Trophoblast cell (in vitro differentiated cells and primary cell): ENCODE measurements around the gene WSB2.
"Not testable (repeated sequence)": the region's sequence is repeated elsewhere in the genome, so short reads cannot be mapped to it uniquely, and the experiment has no call there.

Experiments
- DNase-seq, 2 donors: peaks; one replicate each; pipeline ENCODE4 v3.0.0-alpha.2; 2016
- H2AFZ ChIP-seq: 2 replicates; pipeline ENCODE4 v1.6.1; 2013; ENCODE audit warnings: low read length, moderate library complexity, mild to moderate bottlenecking; ENCODE audit not compliant: insufficient read depth, poor library complexity
- H2AK5ac ChIP-seq: 2 replicates; pipeline ENCODE4 v1.6.1; 2013; ENCODE audit warnings: mild to moderate bottlenecking, low read length
- H2BK120ac ChIP-seq: 2 replicates; pipeline ENCODE4 v1.6.1; 2013; ENCODE audit warnings: low read length, mild to moderate bottlenecking, moderate library complexity; ENCODE audit not compliant: insufficient read depth, poor library complexity
- H2BK12ac ChIP-seq: 2 replicates; pipeline ENCODE4 v1.6.1; 2013; ENCODE audit warnings: mild to moderate bottlenecking, low read length, moderate library complexity
- H2BK5ac ChIP-seq: 2 replicates; pipeline ENCODE4 v1.6.1; 2013; ENCODE audit warnings: low read length, low read depth, moderate library complexity, mild to moderate bottlenecking; ENCODE audit not compliant: poor library complexity
- H3K14ac ChIP-seq: 2 replicates; pipeline ENCODE4 v1.6.1; 2013; ENCODE audit warnings: mild to moderate bottlenecking, low read length
- H3K18ac ChIP-seq: 2 replicates; pipeline ENCODE4 v1.6.1; 2013; ENCODE audit warnings: mild to moderate bottlenecking, low read length
- H3K23ac ChIP-seq: 2 replicates; pipeline ENCODE4 v1.6.1; 2013; ENCODE audit warnings: low read length
- H3K27ac ChIP-seq: 2 replicates; pipeline ENCODE4 v1.5.1; 2013; ENCODE audit warnings: low read depth, mild to moderate bottlenecking, inconsistent platforms, low read length, moderate library complexity
- H3K27me3 ChIP-seq: 2 replicates; pipeline ENCODE4 v1.6.1; 2013; ENCODE audit warnings: inconsistent platforms, mild to moderate bottlenecking, low read length, moderate library complexity; ENCODE audit not compliant: insufficient read depth
- H3K36me3 ChIP-seq, 2 experiments: 1 replicate in 1 of 2; 2 replicates in 1 of 2; pipeline ENCODE4 v1.6.1; 2013; ENCODE audit warnings: low read length in 2 of 2, mild to moderate bottlenecking in 2 of 2, moderate library complexity in 1 of 2; ENCODE audit not compliant: insufficient read depth in 2 of 2, control insufficient read depth in 1 of 2
- H3K4ac ChIP-seq: 2 replicates; pipeline ENCODE4 v1.6.1; 2013; ENCODE audit warnings: low read depth, mild to moderate bottlenecking, low read length, moderate library complexity
- H3K4me1 ChIP-seq, 2 experiments: 1 replicate in 1 of 2; 2 replicates in 1 of 2; pipeline ENCODE4 v1.6.1; 2013; ENCODE audit warnings: low read length in 2 of 2, mild to moderate bottlenecking in 2 of 2, moderate library complexity in 1 of 2; ENCODE audit not compliant: insufficient read depth in 2 of 2, control insufficient read depth in 1 of 2
- H3K4me2 ChIP-seq: 2 replicates; pipeline ENCODE4 v1.6.1; 2013; ENCODE audit warnings: inconsistent platforms, mild to moderate bottlenecking, low read length, moderate library complexity
- H3K4me3 ChIP-seq: 2 replicates; pipeline ENCODE4 v1.5.1; 2013; ENCODE audit warnings: mild to moderate bottlenecking, low read depth, low read length, inconsistent platforms
- H3K79me1 ChIP-seq: one replicate; pipeline ENCODE4 v1.6.1; 2013; ENCODE audit warnings: low read length
- H3K79me2 ChIP-seq: 2 replicates; pipeline ENCODE4 v1.6.1; 2013; ENCODE audit warnings: low read length, mild to moderate bottlenecking; ENCODE audit not compliant: control insufficient read depth, insufficient read depth, poor library complexity
- H3K9ac ChIP-seq: 2 replicates; pipeline ENCODE4 v1.6.1; 2013; ENCODE audit warnings: mild to moderate bottlenecking, low read length
- H3K9me3 ChIP-seq: 2 replicates; pipeline ENCODE4 v1.6.1; 2013; ENCODE audit warnings: low read depth, mild to moderate bottlenecking, control low read depth, inconsistent platforms, low read length; ENCODE audit not compliant: insufficient read depth
- H4K12ac ChIP-seq: 2 replicates; pipeline ENCODE4 v1.6.1; 2013; ENCODE audit warnings: low read depth, mild to moderate bottlenecking, low read length, moderate library complexity
- H4K8ac ChIP-seq: 2 replicates; pipeline ENCODE4 v1.6.1; 2013; ENCODE audit warnings: low read depth, mild to moderate bottlenecking, low read length, moderate library complexity
- H4K91ac ChIP-seq: one replicate; pipeline ENCODE4 v1.6.1; 2013; ENCODE audit warnings: low read depth, mild to moderate bottlenecking, low read length, moderate library complexity
- WGBS: extraction: QIAGEN DNeasy Blood & Tissue Kit; methylation state at CpG from one replicate; pipeline ENCODE4 v1.1.7; 2013; ENCODE audit warnings: missing lambda C conversion rate; ENCODE audit not compliant: insufficient read length, insufficient coverage; ENCODE audit errors: extremely low coverage; 5-methylcytosine and 5-hydroxymethylcytosine counted together

WSB2 gene

GRCh38 chr12:118089782-118090181 lies 28.8 kb upstream of the WSB2 start:
- no CpG with 5 or more reads among the region's 9 CpGs for WGBS
- DNase-seq, result no peak
- Histone ChIP-seq H3K9ac (no peak overlapping the region), H4K8ac (no peak overlapping the region), H3K79me2 (no peaks in the 10 kb centered on the region), H3K4me2 (no peak overlapping the region), H3K9me3 (no peaks in the 10 kb centered on the region), H2BK120ac (no peak overlapping the region), H2AK5ac (no peak overlapping the region), H3K23ac (no peak overlapping the region), H2BK5ac (no peak overlapping the region), H3K4me1 (no peaks in the 10 kb centered on the region), H3K4me3 (no peak overlapping the region), H2AFZ (no peak overlapping the region), H3K18ac (no peak overlapping the region), H3K14ac (no peak overlapping the region), H3K27ac (no peak overlapping the region), H4K12ac (no peak overlapping the region), H3K36me3 (peaks cover 2 to 4% of the 10 kb centered on the region in 2 experiments), H3K79me1 (no peaks in the 10 kb centered on the region), H4K91ac (no peak overlapping the region), H2BK12ac (no peak overlapping the region), H3K27me3 (no peaks in the 10 kb centered on the region), H3K4ac (no peak overlapping the region)

GRCh38 chr12:118082161-118082560 lies 21.2 kb upstream of the WSB2 start:
- no peaks in the 10 kb centered on the region for H3K9me3 ChIP-seq
- no peak for DNase-seq
- no peaks in the 10 kb centered on the region for H3K4me1 ChIP-seq
- no peaks in the 10 kb centered on the region for H3K79me2 ChIP-seq
- H3K18ac ChIP-seq, result no peak overlapping the region
- no peak overlapping the region for H2BK5ac ChIP-seq
- no peak overlapping the region for H3K4me2 ChIP-seq
- no peak overlapping the region for H2AK5ac ChIP-seq
- no peak overlapping the region for H3K9ac ChIP-seq
- H3K79me1 ChIP-seq, result no peaks in the 10 kb centered on the region
- H2AFZ ChIP-seq, result no peak overlapping the region
- H3K4me3 ChIP-seq, result no peak overlapping the region
- H3K14ac ChIP-seq, result no peak overlapping the region
- H4K12ac ChIP-seq, result no peak overlapping the region
- WGBS, result no CpG with 5 or more reads among the region's 9 CpGs
- H2BK12ac ChIP-seq, result no peak overlapping the region
- H3K23ac ChIP-seq, result no peak overlapping the region
- H3K27ac ChIP-seq, result no peak overlapping the region
- H3K27me3 ChIP-seq, result no peaks in the 10 kb centered on the region
- H3K36me3 ChIP-seq, result peaks cover 2 to 8% of the 10 kb centered on the region in 2 experiments
- H4K91ac ChIP-seq, result no peak overlapping the region
- H3K4ac ChIP-seq, result no peak overlapping the region
- no peak overlapping the region for H4K8ac ChIP-seq
- no peak overlapping the region for H2BK120ac ChIP-seq

- not testable (repeated sequence) for H2BK12ac ChIP-seq, H3K9ac ChIP-seq, H2BK5ac ChIP-seq, H3K4me2 ChIP-seq, H3K4me3 ChIP-seq, H3K36me3 ChIP-seq, H3K23ac ChIP-seq, H4K12ac ChIP-seq, H3K79me2 ChIP-seq, DNase-seq, H3K79me1 ChIP-seq, H3K18ac ChIP-seq, H4K91ac ChIP-seq, H3K27ac ChIP-seq, H3K27me3 ChIP-seq, H3K14ac ChIP-seq, H2AFZ ChIP-seq, H3K4ac ChIP-seq, H2AK5ac ChIP-seq, H2BK120ac ChIP-seq, H4K8ac ChIP-seq, H3K9me3 ChIP-seq, H3K4me1 ChIP-seq
- no CpG with 5 or more reads among the region's 9 CpGs for WGBS
Measured at GRCh38 chr12:118081521-118081920, 20.5 kb upstream of the WSB2 start.

- no peak overlapping the region for H2AK5ac ChIP-seq
- no peak overlapping the region for H4K8ac ChIP-seq
- no peak overlapping the region for H3K4ac ChIP-seq
- H2AFZ ChIP-seq, result no peak overlapping the region
- H3K4me3 ChIP-seq, result no peak overlapping the region
- H4K91ac ChIP-seq, result no peak overlapping the region
- H3K36me3 ChIP-seq, result peaks cover 0 to 4% of the 10 kb centered on the region in 2 experiments
- H4K12ac ChIP-seq, result no peak overlapping the region
- no peak overlapping the region for H2BK5ac ChIP-seq
- no peaks in the 10 kb centered on the region for H3K27me3 ChIP-seq
- no peaks in the 10 kb centered on the region for H3K9me3 ChIP-seq
- no peak overlapping the region for H2BK12ac ChIP-seq
- no peaks in the 10 kb centered on the region for H3K4me1 ChIP-seq
- H3K18ac ChIP-seq, result no peak overlapping the region
- no peak overlapping the region for H3K14ac ChIP-seq
- no peak overlapping the region for H3K4me2 ChIP-seq
- H3K9ac ChIP-seq, result no peak overlapping the region
- no peak overlapping the region for H3K27ac ChIP-seq
- no peak overlapping the region for H3K23ac ChIP-seq
- no peaks in the 10 kb centered on the region for H3K79me2 ChIP-seq
- no CpG with 5 or more reads among the region's 4 CpGs for WGBS
- DNase-seq, result no peak
- H2BK120ac ChIP-seq, result no peak overlapping the region
- H3K79me1 ChIP-seq, result no peaks in the 10 kb centered on the region
Measured at GRCh38 chr12:118073768-118074167, 12.8 kb upstream of the WSB2 start.
